Muscle of back (tissue), 11 donors: ENCODE data around the gene NEMF. TPM values are rescaled to one million over a fixed set of nuclear protein-coding genes. Genes with fewer than 3 reads are reported as not detected.
"Not testable (repeated sequence)": the region's sequence is repeated elsewhere in the genome, so short reads cannot be mapped to it uniquely, and the experiment has no call there.

Source experiments
- DNase-seq, 3 donors: peaks; one replicate each; pipeline versions ENCODE4 v3.0.0 to v3.0.0-alpha.2; 2013
- polyA plus RNA-seq, 10 donors: library from polyadenylated mRNA; unstranded; fragments of 120-200 nt; gene quantifications; one replicate each; pipeline ENCODE4 v1.2.1, GENCODE V29; 2013; ENCODE audit not compliant: insufficient read length in 10 of 10

Gene NEMF
- polyA plus RNA-seq, 10 donors, result 37.4 to 61.2 (median 51.9) TPM

- no peak for DNase-seq
Observed at GRCh38 chr14:49851813-49852212, 775 bp downstream of the NEMF start.

DNA sequence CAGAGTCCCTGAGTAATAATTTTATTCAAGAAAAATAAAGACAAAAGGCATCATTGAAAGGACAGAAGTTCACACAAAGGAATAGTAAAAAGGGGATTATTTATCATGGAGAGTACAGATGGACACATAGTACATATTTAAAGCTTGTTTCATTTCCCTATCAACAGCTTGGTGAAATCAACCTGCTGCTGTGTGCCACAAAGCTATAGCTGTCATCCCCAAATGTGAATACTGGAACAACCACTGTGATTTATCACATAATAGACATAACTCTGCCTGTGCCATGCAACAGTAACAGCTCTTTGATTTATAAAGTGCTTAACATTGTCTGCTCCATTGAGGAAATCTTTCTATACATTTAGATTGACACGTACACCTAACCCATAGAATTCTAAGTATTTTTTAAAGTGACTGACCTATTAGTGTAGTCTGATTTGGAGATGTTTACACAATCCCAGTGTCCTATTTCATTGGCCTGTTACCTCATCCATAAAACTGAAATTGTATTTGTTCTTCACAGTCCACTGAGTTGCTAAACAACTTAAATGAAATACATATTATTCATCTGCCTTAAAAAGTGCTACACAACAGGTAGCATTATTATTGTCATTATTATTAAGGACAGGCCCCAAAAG lies 3.3 kb downstream of the NEMF start:
- DNase-seq, result no peak

DNA sequence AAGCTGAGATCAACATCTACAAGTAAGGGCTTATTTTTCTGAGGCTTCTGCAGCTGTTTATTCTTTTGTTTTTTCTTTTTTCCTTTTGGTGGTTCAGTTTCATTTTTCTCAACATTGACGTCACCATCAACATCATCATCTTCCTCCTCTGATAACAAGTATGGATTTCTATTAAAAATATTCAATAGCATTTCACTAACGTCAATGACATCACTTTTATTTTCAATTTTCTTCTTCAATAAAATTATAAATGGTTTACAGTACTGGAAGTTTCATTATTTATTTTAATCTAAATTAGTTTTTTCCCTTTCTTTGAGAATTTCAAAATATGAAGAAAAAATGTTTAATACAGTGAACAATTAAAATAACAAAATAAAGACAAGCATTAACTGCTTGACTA lies 23.9 kb downstream of the NEMF start:
- DNase-seq, result no peak

DNA sequence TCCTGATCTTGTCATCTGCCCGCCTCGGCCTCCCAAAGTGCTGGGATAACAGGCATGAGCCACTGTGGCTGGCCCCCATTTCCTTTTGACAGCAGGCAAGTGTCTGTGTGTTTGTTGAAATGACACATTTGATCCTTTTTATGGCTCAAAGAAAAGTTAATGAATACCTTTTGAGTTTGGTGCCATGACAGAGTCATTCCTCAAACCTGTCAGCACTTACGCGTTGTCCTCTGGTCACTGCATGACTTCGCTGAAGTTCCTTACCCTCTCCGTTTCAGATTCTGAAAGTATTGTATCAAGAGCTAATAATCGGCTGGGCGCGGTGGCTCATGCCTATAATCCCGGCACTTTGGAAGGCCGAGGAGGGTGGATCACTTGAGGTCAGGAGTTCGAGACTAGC lies 32.4 kb downstream of the NEMF start:
- no peak for DNase-seq

GRCh38 chr14:49816844-49817243 lies 35.7 kb downstream of the NEMF start:
- DNase-seq, result no peak

- not testable (repeated sequence) for DNase-seq
Observed at GRCh38 chr14:49816118-49816517, 36.5 kb downstream of the NEMF start.

GRCh38 chr14:49808780-49809179 lies 43.8 kb downstream of the NEMF start:
- DNase-seq, result no peak

DNA sequence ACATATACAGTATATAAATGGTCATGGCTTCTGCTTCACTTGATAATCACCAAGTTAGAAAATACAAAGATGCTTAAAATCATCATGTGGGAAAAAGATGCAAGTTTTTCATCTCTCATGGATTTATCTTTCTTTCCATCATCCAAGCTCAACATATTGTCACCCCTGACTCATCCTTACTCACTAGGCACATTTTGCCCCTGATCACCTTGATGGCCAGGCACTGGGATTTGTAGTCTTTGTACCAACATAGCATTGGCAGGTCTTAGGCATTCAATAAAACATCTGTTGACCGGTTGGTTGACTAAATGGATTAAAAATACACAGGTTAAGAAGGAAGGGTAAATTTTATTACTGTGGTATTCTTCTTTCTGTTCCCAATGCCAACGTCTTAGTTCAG lies 56.6 kb downstream of the NEMF start:
- no peak for DNase-seq

DNA sequence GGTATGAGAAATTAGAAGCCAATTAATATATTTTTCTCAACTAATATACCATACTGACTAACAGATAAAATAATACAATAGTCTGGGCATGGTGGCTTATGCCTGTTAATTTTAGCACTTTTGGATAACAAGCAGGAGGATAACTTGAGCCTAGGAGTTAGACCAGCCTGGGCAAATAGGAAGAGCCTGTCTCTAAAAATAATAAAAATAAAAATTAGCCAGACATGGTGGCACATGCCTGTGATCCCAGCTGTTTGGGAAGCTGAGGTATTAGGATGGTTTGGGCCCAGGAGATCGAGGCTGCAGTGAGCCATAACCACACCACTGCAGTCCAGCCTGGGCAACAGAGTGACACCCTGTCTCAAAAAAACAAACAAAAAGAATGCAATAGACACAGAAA lies 60.0 kb downstream of the NEMF start:
- DNase-seq, result no peak

GRCh38 chr14:49786315-49786714 lies 66.3 kb downstream of the NEMF start:
- DNase-seq, result no peak

- DNase-seq, result no peak
Observed at GRCh38 chr14:49783394-49784014, 69.1 kb downstream of the NEMF start.

GRCh38 chr14:49781040-49781439 lies 71.5 kb downstream of the NEMF start:
- not testable (repeated sequence) for DNase-seq

GRCh38 chr14:49778421-49778820 lies 74.2 kb downstream of the NEMF start:
- DNase-seq, result no peak

DNA sequence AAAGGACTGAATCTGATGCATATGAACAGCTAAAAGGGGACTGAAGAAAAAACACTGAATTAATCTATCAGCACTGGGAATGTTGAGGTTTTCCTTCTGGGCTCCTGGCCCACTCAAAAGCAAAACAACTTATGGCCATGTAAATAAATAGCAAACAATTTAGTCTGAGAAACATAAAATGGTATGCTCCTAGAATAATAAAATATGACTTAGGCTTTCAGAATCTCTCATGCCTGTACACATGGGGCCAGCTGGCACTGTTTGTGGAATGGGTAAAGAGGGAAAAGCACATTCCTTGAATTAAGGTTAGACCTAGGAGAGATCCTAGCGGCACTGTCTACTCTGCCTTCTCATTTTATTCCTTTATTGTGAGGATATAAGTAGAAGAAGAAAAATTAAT lies 78.5 kb downstream of the NEMF start:
- no peak for DNase-seq

DNA sequence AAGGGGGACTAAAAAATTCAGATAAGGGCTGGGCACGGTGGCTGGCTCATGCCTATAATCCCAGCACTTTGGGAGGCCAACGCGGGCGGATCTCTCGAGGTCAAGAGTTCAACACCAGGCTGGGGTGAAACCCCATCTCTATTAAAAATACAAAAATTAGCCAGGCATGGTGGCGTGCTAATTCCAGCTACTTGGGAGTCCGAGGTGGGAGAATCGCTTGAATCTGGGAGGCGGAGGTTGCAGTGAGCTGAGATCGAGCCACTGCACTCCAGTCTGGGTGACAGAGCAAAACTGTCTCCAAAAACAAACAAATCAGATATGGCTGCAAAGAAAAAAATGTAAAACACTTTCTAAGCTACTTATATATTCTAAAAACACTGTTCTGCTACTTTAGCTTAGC lies 80.9 kb downstream of the NEMF start:
- DNase-seq, result not testable (repeated sequence)

DNA sequence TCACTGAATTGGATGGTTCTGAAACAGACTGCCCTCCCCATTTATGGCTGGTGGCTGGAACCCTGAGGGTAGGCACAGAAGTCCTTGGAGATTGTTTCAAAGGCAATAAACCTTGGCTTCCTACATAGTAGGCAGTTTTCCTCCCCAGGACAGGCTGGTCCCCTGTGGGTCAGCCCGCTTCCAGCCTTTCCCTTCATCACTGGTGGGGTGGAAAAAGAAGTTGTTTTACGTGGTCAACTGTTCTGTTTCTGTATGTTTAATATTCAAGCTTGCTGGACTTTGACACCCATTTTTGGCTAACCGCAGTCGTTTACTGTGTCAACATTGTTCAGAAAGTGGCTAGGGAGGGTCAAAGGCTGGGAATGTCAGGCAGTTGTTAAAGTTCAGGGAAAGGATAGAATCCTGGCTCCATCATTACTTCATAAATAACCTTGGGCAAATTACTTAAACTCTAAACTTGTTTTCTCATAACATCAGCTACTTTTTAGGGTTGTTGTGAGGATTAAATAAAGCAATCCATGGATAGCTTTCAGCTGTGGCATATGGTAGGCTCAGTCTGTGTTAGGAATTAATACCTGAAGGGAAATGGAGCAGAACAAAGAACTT lies 82.3 kb downstream of the NEMF start:
- no peak for DNase-seq

DNA sequence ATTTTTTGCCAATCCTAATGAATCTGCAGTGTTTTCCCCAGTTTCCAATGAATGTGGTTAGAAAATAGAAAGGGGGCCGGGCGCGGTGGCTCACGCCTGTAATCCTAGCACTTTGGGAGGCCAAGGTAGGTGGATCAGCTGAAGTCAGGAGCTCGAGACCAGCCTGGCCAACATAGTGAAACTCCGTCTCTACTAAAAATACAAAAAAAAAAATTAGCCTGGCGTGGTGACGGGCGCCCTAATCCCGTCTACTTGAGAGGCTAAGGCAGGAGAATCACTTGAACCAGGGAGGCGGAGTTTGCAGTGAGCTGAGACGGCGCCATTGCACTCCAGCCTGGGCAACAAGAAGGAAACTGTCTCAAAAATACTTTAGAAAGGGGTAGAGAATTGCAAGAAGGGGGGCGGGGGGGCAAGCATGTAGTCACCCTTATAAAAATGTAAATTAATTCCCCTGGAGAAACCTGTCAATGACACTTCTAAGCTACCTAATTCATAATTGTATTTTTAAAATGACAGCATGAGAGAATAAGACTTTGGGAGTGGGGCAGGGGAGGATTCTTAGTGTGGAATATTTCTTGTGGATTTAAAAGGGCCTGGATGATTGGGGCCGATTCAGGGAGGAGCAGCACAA lies 82.9 kb downstream of the NEMF start:
- DNase-seq, result no peak

DNA sequence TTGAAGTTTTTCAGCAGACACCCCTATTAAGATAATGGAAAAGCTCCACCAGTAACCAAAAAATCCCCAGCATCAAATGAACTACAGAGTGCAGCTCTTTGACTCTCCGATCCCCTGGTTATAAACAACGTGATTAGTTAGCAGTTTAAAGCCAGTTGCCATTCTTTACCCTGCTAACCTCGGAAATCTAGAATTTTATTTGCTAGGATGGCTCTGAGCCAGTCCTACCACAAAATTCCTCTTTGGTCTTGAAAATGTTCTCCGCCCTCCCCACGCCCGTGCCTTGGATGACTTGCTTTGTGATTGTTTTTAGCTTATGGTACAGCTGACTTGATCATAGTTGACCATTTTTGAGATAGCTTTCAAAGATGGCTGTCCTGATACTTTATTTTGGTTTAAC lies 83.4 kb downstream of the NEMF start:
- peak in 1 of 3 donors; percentile 7 for DNase-seq

DNA sequence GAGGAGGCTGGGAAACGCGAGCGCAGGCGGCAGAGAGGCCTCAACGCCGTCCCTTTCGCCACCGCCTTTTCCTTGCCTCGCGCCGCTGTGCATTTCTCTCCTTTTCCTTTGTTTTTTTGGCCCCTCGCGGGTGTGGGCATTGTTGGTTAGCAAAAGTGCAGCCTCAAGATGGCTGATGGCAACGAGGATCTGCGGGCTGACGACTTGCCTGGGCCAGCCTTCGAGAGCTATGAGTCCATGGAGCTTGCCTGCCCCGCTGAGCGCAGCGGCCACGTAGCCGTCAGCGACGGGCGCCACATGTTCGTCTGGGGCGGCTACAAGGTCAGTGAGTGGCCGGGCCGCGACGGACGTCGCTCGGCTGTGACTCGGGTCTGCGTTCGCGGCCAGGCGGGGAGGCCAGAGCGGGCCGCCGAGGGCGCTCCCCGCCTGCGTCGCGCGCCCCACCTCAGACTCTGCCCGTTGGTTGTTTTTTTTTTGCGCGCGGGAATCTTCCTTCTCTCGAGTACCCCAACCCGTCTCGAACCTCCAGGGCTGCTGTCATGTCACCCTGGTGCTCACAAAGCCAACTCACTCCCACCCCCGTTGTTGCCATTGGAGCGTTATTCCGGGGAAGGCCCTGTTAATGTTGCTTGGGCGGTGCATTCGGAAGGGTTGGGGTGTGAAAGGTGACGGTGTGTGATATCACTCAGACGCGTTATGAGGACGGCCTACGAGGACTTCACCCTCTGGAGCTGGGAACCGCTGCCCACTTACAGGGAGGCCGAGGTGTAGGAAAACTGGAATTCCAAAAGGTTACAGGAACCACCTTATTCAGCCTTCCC lies 84.1 kb downstream of the NEMF start:
- DNase-seq, result peak; percentile 37 to 87 (median 49)

DNA sequence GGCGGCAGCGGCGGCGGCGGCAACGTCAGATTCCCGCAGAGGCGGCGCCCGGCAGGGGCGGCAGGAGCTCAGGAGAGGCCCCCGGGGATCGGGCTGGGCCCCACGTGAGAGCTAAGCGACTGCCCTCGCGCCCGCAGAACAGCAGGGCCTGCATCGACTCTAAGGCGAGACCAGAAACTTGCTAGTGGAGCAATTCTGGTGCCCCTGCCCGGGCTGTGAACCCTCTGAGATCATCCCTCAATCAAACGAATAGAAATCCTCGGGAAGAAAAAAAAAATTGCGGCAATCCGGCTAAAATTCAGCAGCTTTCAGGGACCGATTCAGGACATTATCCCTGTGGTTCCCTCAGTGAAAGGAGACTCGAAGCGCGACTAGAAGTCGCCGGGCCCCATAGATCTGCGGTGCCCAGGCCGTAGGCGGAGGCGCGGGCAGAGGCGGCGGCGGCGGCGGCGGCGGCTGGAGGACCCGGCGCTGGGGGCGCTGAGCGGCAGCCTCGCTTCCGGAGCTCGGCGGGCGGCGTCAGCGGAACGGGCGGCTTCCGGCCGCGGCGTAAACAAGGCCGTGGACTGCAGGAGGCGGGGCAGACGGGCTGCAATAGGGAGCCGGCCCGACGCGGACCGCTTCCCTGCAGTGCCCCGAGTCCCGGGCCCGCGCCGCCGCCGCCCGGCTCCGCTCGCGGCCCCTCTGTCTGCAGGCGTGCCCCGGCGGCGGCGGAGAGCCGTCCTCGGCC lies 84.9 kb downstream of the NEMF start, which contains the start of gene KLHDC2:
Gene KLHDC2 (plus strand): TSS at position 583 of the 730 bp plus-strand sequence. CDS start 316 bp downstream, outside the sequence.
- DNase-seq, result peak; percentile 88 to 96 (median 90)

- DNase-seq, result no peak
Observed at GRCh38 chr14:49767270-49767570, 85.4 kb downstream of the NEMF start.
